DMS79 (cell line): ENCODE data around the gene VSTM2B.
"Not testable (repeated sequence)": the region's sequence is repeated elsewhere in the genome, so short reads cannot be mapped to it uniquely, and the experiment has no call there.

Source experiments
- DNase-seq: peaks from one replicate; lab custom pipeline; 2025; lab: John Stamatoyannopoulos, UW

Gene VSTM2B

DNA sequence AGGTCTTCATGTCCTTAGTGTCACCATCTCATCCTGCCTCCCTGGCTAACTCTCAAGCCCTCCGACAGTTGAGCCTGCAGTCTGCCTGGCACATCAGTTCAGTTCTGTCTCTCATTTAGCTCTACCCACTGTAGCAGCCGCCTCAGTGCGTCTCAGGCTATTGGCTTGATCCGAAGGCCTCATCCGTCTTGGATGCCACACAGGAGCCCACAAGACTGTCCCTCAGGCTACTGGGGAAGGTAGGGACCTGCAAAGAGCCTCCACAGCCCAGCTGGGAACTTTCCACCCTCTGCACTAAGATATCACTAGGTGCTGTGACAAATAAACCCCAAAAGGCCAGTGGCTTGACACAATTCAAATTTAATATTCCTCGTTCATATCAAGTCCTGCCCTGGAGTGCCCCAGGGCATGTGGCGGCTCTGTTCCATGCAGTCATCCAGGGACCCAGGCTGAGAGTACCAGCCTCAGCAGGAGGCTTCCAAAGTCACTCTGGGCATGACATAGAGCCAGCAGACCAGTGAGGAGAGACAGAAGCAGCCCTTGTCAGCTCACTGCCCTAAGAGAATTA lies 5.7 kb downstream of the VSTM2B start:
- DNase-seq = no peak

- no peak for DNase-seq
Measured at GRCh38 chr19:29532097-29532496, 6.3 kb downstream of the VSTM2B start.

DNA sequence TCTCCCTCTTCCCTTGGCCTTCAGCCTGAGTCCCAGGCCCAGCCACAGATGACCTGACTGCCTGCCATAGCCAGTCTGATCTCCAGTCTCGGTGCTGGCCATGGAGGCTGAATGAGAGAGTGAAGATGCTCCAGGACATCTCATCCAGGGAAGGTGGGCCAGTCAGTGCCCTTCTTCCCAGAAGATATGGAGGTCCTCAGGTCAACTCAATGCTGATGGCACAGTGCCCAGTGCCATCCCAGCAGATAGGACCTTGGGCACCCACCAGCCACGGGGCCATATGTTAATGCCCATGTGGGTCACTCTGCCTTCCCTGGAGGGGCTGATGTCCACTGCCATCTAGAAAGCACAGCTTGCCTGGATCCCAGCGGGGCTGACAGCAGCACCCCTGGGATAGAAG lies 7.2 kb downstream of the VSTM2B start:
- no peak for DNase-seq

GRCh38 chr19:29533578-29534544 lies 8.1 kb downstream of the VSTM2B start:
- no peak for DNase-seq

DNA sequence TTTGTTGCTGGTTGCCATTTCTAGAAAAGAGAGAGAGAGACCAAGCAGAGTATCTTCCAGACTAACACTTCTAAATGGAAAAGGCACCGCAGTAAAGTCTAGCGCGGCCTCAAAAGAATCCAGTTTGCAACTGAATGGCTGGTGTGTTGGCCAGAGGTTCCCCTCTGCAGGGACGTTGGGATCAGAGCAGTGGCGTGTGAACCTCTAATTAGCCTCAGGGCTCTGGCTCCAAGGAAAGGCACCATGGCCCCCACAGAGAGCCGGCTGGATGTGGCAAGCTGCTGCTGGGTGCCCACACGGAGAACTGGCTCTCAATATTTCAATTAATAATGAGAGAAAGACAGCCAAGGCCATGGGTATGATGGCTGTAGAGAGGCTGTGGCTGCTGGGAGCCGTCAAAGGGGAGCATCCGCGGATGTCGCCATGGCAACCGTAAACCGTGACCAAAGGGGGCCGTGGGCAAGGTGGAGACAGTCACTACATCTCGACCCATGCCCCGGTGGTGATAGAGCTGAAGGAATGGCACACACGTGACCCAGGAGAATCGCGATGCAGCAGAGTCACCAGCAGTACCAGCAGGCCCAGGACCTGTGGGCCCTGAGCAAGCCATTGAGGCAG lies 9.5 kb downstream of the VSTM2B start:
- DNase-seq = no peak

DNA sequence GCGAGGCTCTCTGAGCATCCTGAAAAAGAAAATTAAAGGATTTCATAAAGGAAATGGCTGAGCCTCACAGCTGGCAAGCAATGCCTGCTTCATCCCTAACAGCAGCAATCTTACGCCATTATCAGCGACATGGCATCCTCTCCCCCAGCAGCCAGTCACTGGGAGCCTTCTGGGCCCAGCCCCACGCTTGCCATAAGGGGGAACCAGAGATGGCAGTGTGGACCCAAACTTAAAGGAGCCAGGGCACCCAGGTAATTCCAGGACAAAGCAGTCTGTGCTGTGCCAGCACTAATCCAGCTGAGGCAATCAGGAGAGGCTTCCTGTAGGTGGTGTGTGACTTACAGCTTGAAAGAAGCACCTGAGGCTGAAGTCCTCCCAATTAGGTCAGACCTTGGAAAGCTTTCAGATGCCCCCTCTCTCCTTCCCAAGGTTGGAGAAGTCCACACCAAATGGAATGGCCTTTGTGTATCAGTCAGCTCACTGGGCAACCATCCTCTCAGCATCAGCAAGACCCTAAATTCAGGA lies 10.3 kb downstream of the VSTM2B start:
- no peak for DNase-seq

DNA sequence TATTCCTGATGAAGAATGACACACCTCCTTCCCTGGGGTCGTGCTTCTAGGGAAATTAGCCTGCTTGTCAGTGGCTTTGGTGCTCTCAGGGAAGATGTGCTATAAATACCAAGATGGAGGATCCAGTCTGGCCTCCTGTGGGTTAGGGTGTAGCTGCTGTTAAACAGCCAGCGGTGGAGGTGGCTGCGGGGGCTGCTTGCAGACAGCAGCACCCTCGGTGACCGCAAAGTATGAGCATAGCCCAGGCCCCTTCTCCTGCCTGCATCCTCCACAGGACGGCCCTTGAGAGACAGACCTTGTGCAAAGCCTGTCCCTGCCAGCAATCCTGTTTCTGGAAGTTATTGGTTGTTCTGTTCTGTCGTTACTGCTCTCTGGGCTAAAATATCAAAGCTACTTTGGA lies 11.4 kb downstream of the VSTM2B start:
- DNase-seq = no peak

DNA sequence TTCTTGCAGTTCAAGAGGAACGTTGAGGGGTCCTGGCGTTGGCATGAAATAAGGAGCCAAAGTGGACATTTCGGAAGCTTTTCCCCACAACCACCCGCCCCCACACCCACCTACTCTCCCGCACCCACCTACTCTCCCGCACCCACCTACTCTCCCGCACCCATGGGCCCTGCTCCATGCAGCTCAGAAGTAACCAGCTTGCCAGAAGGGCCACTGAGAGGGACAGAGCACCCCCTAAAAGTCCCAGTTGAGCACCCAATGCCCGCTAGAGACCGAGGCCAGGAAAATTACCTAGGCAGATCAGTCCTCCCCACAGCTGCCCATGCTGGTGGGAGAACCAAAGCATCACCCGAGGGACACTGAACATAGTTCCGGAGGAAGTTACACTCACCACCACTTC lies 11.8 kb downstream of the VSTM2B start:
- DNase-seq = no peak

DNA sequence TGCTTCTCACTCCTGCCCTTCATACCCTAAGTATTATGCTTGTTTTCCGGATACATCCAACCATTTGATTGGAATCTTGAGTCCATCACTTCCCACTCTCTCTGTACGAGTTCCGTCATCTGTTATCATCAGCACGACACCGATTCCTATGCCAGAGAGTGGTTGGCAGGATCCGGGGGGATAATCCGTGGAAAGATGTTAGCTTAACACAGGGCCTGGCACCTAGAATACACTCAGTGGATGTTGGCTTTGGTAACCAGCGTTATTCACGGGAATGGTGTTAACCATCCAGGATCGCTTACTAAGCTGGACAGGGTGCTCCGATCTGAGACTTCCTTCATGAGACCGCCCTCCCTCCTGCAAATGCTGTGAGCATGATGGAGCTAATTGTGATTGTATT lies 12.4 kb downstream of the VSTM2B start:
- no peak for DNase-seq

DNA sequence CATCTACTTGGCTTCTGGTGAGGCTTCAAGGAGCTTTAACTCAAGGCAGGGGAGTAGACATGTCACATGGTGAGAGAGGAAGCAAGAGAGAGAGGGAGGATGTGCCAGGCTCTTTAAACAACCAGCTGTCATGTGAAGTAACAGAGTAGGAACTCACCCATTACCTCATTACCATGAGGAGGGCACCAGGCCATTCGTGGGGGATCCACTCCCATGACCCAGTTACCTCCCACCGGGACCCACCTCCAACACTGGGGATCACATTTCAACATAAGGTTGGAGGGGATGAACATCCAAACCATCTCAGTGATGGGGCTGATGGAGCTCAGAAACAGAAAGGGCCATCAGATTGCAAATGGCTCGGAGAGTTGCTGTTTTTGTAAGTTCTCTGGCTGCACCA lies 12.9 kb downstream of the VSTM2B start:
- DNase-seq = no peak

DNA sequence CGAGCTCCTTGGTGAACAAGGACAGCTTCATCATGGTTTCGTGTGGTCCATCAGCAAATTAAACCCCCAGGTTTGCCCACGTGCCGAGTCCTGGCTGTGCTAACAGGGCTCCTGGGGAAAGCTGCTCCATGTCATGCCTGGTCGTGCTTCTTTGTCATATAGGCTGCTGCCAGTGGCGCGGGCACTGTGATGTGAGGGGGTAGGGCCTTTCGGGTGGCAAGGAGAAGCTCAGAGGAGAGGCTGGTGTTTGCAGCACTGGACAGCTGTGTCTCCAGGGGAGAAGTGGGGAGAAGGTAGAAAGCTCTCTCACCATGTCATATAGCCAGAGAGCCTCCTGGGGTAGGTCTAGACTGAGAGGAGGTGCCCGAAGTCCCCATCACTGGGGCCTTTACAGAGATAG lies 13.3 kb downstream of the VSTM2B start:
- DNase-seq = no peak

- DNase-seq = no peak
Measured at GRCh38 chr19:29539670-29540069, 13.9 kb downstream of the VSTM2B start.

DNA sequence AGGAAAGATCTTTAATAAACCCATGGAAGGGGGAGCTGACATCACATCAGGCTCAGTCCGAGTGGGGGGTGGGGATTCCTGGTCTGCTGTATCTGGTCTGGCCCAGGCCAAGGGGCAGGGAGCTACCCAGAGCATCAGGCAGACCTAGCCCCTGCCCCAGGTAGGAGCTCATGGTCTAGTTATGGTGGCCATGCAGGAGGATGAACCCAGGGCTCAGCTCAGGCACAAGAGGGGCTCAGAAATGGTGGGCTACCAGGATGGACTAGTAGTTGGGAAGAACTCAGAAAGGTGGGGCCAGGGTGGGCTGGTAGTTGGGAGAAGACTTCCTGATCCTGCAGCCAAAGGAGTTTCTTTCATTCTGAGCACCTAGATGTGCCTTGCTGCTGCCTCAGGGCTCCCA lies 14.3 kb downstream of the VSTM2B start:
- DNase-seq = no peak

- no peak for DNase-seq
Measured at GRCh38 chr19:29541473-29542253, 15.9 kb downstream of the VSTM2B start.

DNA sequence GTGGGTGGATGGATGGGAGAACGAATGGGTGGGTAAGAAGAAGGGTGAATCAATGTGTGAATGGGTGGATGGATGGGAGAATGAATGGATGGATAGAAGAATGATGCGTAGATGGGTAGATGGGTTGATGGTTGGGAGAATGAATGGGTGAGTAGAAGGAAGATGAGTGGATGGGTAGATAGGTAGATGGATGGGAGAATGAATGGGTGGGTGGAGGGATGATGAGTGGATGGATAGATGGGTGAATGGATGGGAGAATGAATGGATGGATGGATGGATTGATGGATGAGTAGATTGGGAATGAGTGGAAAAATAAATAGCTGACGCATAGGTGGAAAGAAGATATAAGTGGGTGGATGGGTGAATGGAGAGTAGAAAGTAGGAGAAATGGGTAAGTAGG lies 16.5 kb downstream of the VSTM2B start:
- no peak for DNase-seq

GRCh38 chr19:29542776-29543175 lies 17.0 kb downstream of the VSTM2B start:
- no peak for DNase-seq

DNA sequence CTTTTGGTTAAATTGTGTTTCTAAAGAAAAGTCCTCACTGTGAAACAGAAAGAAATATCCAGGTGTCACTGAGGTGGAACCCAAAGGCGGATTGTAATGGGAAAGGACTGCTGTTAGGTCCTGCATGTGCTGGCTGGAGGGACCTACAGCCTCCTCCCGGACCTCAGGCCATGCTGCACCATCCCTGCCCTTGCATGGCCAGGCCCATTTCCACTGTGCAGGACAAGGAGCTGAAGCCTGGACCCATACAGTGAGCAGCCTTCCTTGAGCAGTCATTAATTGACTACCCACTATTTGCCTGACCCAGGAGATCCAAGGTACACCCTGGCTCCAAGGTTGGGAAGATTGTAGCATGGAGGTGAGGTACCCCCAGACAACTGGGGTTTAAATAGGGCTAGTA lies 17.6 kb downstream of the VSTM2B start:
- no peak for DNase-seq

- no peak for DNase-seq
Measured at GRCh38 chr19:29544656-29545360, 19.0 kb downstream of the VSTM2B start.

- not testable (repeated sequence) for DNase-seq
Measured at GRCh38 chr19:29545447-29545846, 19.7 kb downstream of the VSTM2B start.

- DNase-seq = no peak
Measured at GRCh38 chr19:29545866-29546582, 20.2 kb downstream of the VSTM2B start.
